Hepatic stellate cell (primary cell): ENCODE measurements around the gene DNMT3A.

Source experiments
- DNase-seq: peaks from one replicate; pipeline ENCODE4 v3.0.0; 2011; ENCODE audit warnings: low spot score

The DNMT3A gene

GRCh38 chr2:25202275-25202674, 139.4 kb downstream of the DNMT3A start:
- DNase-seq, result no peak

GRCh38 chr2:25201794-25202193, 139.9 kb downstream of the DNMT3A start:
- no peak for DNase-seq

GRCh38 chr2:25201265-25201664, 140.5 kb downstream of the DNMT3A start:
- DNase-seq, result no peak

GRCh38 chr2:25198576-25198975, 143.1 kb downstream of the DNMT3A start:
- DNase-seq, result no peak

- no peak for DNase-seq
Measured at GRCh38 chr2:25198209-25198525, 143.6 kb downstream of the DNMT3A start.

GRCh38 chr2:25197336-25198208, 144.2 kb downstream of the DNMT3A start:
- DNase-seq, result peak; percentile 26

- DNase-seq, result no peak
Measured at GRCh38 chr2:25194576-25195122, 147.1 kb downstream of the DNMT3A start.

- no peak for DNase-seq
Measured at GRCh38 chr2:25190536-25190935, 151.2 kb downstream of the DNMT3A start.

GRCh38 chr2:25188405-25188804, 153.3 kb downstream of the DNMT3A start:
- no peak for DNase-seq

- DNase-seq, result no peak
Measured at GRCh38 chr2:25187729-25188350, 153.9 kb downstream of the DNMT3A start.

GRCh38 chr2:25184254-25184653, 157.5 kb downstream of the DNMT3A start:
- no peak for DNase-seq

GRCh38 chr2:25178976-25179375, 162.7 kb downstream of the DNMT3A start:
- no peak for DNase-seq
